22Rv1 (cell line): Measurements from ENCODE around the gene LACTB.

Source experiments
- CTCF ChIP-seq: fragments of 450-650 bp; IDR thresholded peaks from 2 replicates; pipeline ENCODE4 v1.5.1; 2017; ENCODE audit warnings: mild to moderate bottlenecking
- ZFX ChIP-seq: fragments of 450-650 bp; IDR thresholded peaks from 2 replicates; pipeline ENCODE4 v1.6.1; 2017; ENCODE audit warnings: antibody characterized with exemption, borderline replicate concordance

DNA sequence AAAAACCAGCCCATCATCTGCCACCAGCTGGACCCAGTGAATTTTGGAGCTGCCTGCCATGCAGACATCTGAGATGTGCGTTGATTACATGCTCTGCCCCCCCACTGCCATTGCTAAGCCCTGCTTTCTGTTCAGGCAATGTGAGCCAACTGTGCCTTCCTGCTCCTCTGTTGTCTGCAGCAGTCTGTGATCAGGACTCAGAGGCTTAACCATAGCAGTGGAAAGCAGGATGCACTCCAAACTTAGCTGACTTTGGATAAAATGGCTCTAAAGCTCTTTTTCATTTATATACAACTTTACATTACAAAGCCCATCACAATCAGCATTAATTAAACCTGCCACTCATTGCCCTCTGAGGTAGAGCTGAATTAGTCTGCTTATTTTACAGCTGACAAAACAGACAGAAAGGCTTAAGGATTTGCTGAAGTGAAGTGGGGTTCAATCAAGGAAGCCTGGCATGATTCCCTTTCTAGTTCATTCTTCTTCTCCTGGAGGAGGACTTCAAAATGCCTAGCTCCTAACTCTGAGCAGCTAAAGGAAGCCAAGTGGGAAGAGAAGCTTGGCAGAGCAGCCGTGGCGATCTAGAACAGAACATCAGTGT lies 51.3 kb downstream of the LACTB start:
- TF ChIP-seq CTCF (no peak), ZFX (no peak)
